HG02588 (cell line): ENCODE measurements around the gene OR2AJ1.

Source experiments
- ATAC-seq: cut with Tn5 transposase; IDR thresholded peaks from one replicate; pipeline ENCODE4 v1.9.1; 2021; ENCODE audit warnings: mild to moderate bottlenecking, moderate library complexity; ENCODE audit not compliant: unreplicated experiment

OR2AJ1 gene

GRCh38 chr1:247953408-247953807, 28.7 kb downstream of the OR2AJ1 start:
- ATAC-seq, result no peak

- no peak for ATAC-seq
These were observed 37.1 kb downstream of the OR2AJ1 start for GRCh38 chr1:247961791-247962190.

GRCh38 chr1:247962911-247963588, 38.4 kb downstream of the OR2AJ1 start:
- no peak for ATAC-seq

GRCh38 chr1:247964933-247965332, 40.2 kb downstream of the OR2AJ1 start, which contains the start of gene OR2AK2:
TSS of gene OR2AK2 (plus strand) at chr1:247965233. CDS start at chr1:247965377, 144 bp downstream.
- no peak for ATAC-seq

DNA sequence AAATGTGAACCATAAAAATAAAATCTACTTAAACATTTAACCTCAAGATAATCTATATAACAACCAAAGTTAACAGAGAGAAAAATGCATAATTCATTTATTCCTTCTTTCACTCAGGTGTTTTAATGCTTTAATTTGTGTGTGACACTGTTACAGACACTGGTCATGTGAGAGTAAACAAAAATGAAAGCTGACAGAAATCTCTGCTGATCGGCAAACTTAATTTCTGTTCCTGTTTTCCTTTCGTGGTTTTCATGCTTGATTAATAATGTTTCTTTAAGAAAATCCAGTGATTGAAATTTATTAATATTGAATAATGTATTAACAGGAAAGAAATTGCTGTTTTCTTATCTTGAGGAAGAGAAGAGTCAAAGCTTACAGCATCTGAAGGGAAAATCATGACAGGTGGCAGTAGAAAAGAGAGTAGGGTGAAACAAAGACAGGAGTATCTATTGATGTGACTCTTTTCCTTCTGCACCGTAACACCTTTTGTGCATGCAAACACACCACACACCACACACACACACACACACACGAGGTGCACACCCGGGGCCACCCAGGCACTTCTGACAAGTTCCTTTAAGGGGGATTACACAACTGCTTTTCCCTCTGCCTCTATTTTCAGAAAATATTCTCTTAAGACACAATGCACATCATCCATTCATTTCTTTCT, 42.0 kb downstream of the OR2AJ1 start:
- no peak for ATAC-seq
